Activated CD4-positive, alpha-beta T cell treated with anti-CD3 and anti-CD28 coated beads, Interleukin-2, Interleukin-6, amounts not matched to agents 100 ng/mL and 50 ng/mL, durations not matched to agents 16 hours and 8 hours (primary cell): ENCODE measurements around the gene MYH14.
"Not testable (repeated sequence)": the region's sequence is repeated elsewhere in the genome, so short reads cannot be mapped to it uniquely, and the experiment has no call there.

Experiments used
- DNase-seq: peaks from one replicate; pipeline ENCODE4 v3.0.0-alpha.2; 2020

MYH14 gene

GRCh38 chr19:50196322-50196932, 7.0 kb upstream of the MYH14 start:
- DNase-seq, result no peak

- no peak for DNase-seq
Measured at GRCh38 chr19:50197348-50197747, 6.1 kb upstream of the MYH14 start.

- DNase-seq, result no peak
Measured at GRCh38 chr19:50198431-50199258, 4.8 kb upstream of the MYH14 start.

GRCh38 chr19:50199259-50199555, 4.2 kb upstream of the MYH14 start:
- no peak for DNase-seq

- no peak for DNase-seq
Measured at GRCh38 chr19:50202386-50202785, 1.0 kb upstream of the MYH14 start.

- no peak for DNase-seq
Measured at GRCh38 chr19:50202962-50203280, 501 bp upstream of the MYH14 start.

GRCh38 chr19:50204081-50204428, 633 bp downstream of the MYH14 start:
- no peak for DNase-seq

- DNase-seq, result no peak
Measured at GRCh38 chr19:50204811-50205675, 1.6 kb downstream of the MYH14 start.

GRCh38 chr19:50205681-50206138, 2.3 kb downstream of the MYH14 start:
- DNase-seq, result no peak

GRCh38 chr19:50206191-50206590, 2.8 kb downstream of the MYH14 start:
- DNase-seq, result no peak

GRCh38 chr19:50207730-50208129, 4.3 kb downstream of the MYH14 start:
- DNase-seq, result no peak

- no peak for DNase-seq
Measured at GRCh38 chr19:50209131-50209530, 5.7 kb downstream of the MYH14 start.

- DNase-seq, result no peak
Measured at GRCh38 chr19:50210425-50210824, 7.0 kb downstream of the MYH14 start.

GRCh38 chr19:50213925-50214324, 10.5 kb downstream of the MYH14 start:
- DNase-seq, result no peak

GRCh38 chr19:50214699-50215543, 11.5 kb downstream of the MYH14 start:
- DNase-seq, result no peak

- no peak for DNase-seq
Measured at GRCh38 chr19:50215820-50216219, 12.4 kb downstream of the MYH14 start.

GRCh38 chr19:50221087-50221486, 17.7 kb downstream of the MYH14 start:
- no peak for DNase-seq

GRCh38 chr19:50222691-50223438, 19.4 kb downstream of the MYH14 start:
- no peak for DNase-seq

GRCh38 chr19:50223439-50223716, 20.0 kb downstream of the MYH14 start:
- DNase-seq, result no peak

GRCh38 chr19:50224986-50225747, 21.7 kb downstream of the MYH14 start:
- no peak for DNase-seq

GRCh38 chr19:50226536-50226935, 23.1 kb downstream of the MYH14 start:
- DNase-seq, result no peak

- not testable (repeated sequence) for DNase-seq
Measured at GRCh38 chr19:50228153-50228552, 24.7 kb downstream of the MYH14 start.
